Right lobe of liver (tissue), 6 donors: ENCODE results near the gene PRKN. TPM values are rescaled to one million over a fixed set of nuclear protein-coding genes. Genes with fewer than 3 reads are reported as not detected.

Experiments used
- ATAC-seq, 4 donors: fragments of 200-7000 bp; cut with Tn5 transposase; one replicate each; pipeline ENCODE4 v1.9.1; 2020; ENCODE audit warnings: mild to moderate bottlenecking in 4 of 4, moderate library complexity in 4 of 4
- DNase-seq, 3 donors: peaks; one replicate each; pipeline ENCODE4 v3.0.0-alpha.2; 2020
- H3K27ac ChIP-seq, 3 donors: fragments of 200-600 bp; one replicate each; pipeline ENCODE4 v1.8.0; 2022
- H3K27me3 ChIP-seq, 2 donors: fragments of 200-600 bp; one replicate each; pipeline ENCODE4 v1.8.0; 2022
- H3K36me3 ChIP-seq, 4 donors: fragments of 200-600 bp; sonication (generic) in 1 of 4; one replicate each; pipeline versions ENCODE4 v1.5.1 to v1.8.0; 2017 to 2022; ENCODE audit warnings: control low read depth in 1 of 4
- H3K4me1 ChIP-seq, 4 donors: fragments of 200-600 bp; sonication (generic) in 1 of 4; one replicate each; pipeline versions ENCODE4 v1.5.1 to v1.8.0; 2017 to 2022; ENCODE audit warnings: control low read depth in 1 of 4
- H3K4me3 ChIP-seq, 3 donors: fragments of 200-600 bp; one replicate each; pipeline ENCODE4 v1.8.0; 2022
- H3K9me3 ChIP-seq, 4 donors: fragments of 200-600 bp; sonication (generic) in 1 of 4; one replicate each; pipeline versions ENCODE4 v1.5.1 to v1.8.0; 2017 to 2022; ENCODE audit warnings: control low read depth in 1 of 4
- CTCF ChIP-seq, 4 donors: fragments of 200-600 bp in 3 of 4; fragments of 450-650 bp in 1 of 4; IDR thresholded peaks; one replicate each; pipeline versions ENCODE4 v1.5.1 to v1.8.0; 2016 to 2022; ENCODE audit warnings: antibody characterized with exemption in 4 of 4, mild to moderate bottlenecking in 2 of 4
- POLR2A ChIP-seq: fragments of 450-650 bp; IDR thresholded peaks from one replicate; pipeline ENCODE4 v1.6.1; 2017; ENCODE audit warnings: antibody characterized with exemption, mild to moderate bottlenecking
- WGBS: methylation state at CpG from one replicate; pipeline ENCODE4 v1.1.6; 2018; ENCODE audit warnings: low coverage, low lambda C conversion rate; ENCODE audit not compliant: insufficient coverage; ENCODE audit errors: missing lambda C conversion rate; 5-methylcytosine and 5-hydroxymethylcytosine counted together
- intact Hi-C, 2 donors: fragments of 100-400 bp; cut with DNase I; formaldehyde crosslinking; loops; one replicate each; pipeline versions ENCODE4 v1.11.2 to v1.14.1; 2022
- total RNA-seq, 6 experiments: library from RNA; depleted of rRNA in 2 of 6; stranded (reverse); fragments of >200 nt in 2 of 6; fragmentation: NEBNext Ultra II Directional in 3 of 6; extraction: Animal tissue kit (Norgen Biotek cat#: 25700) in 3 of 6; gene quantifications; one replicate each; pipeline versions ENCODE4 v1.1.0 to v1.2.4, GENCODE V29; 2016 to 2023
- donor health status: DM: no; HTN: yes; CAD: no.
- donor health status: DM: no; HTN: no; CAD: no.
- donor health status: DM: no; HTN: no; CAD: no.
- donor health status: DM: no; HTN: yes; CAD: no.
- donor health status: DM: no; HTN: yes; CAD: no.

Gene PRKN
- total RNA-seq, 6 experiments from 2014 or later, result 1.1 to 3.7 (median 2.2) TPM

GRCh38 chr6:161679980-161680538, 1047.5 kb downstream of the PRKN start:
- H3K4me3 ChIP-seq, result no peak overlapping the region
- H3K27ac ChIP-seq, result no peak overlapping the region
- WGBS, result 91% methylated on average over 10 of the region's 13 CpGs
- DNase-seq, result no peak
- H3K36me3 ChIP-seq, result no peaks in the 10 kb centered on the region
- no peaks in the 10 kb centered on the region for H3K9me3 ChIP-seq
- no peak for ATAC-seq
- TF ChIP-seq POLR2A (no peak), CTCF (IDR thresholded peaks at IDR 0.05) (no peak)
- no peaks in the 10 kb centered on the region for H3K27me3 ChIP-seq
- intact Hi-C loops, result no loop called here
- H3K4me1 ChIP-seq, result no peaks in the 10 kb centered on the region

- 81% methylated on average over 3 of the region's 7 CpGs for WGBS
- DNase-seq, result no peak
- H3K27me3 ChIP-seq, result no peaks in the 10 kb centered on the region
- no peak for ATAC-seq
- H3K36me3 ChIP-seq, result no peaks in the 10 kb centered on the region
- H3K9me3 ChIP-seq, result no peaks in the 10 kb centered on the region
- no peak overlapping the region for H3K27ac ChIP-seq
- TF ChIP-seq POLR2A, result no peak
- TF ChIP-seq CTCF (IDR thresholded peaks at IDR 0.05), result no peak
- no peak overlapping the region for H3K4me3 ChIP-seq
- no peaks in the 10 kb centered on the region for H3K4me1 ChIP-seq
- intact Hi-C loops, result no loop called here
Observed at GRCh38 chr6:161677188-161677587, 1050.4 kb downstream of the PRKN start.

- Histone ChIP-seq H3K36me3 (no peaks in the 10 kb centered on the region), H3K27ac (no peak overlapping the region), H3K9me3 (no peaks in the 10 kb centered on the region), H3K4me1 (no peaks in the 10 kb centered on the region), H3K27me3 (no peaks in the 10 kb centered on the region), H3K4me3 (no peak overlapping the region)
- intact Hi-C loops, result no loop called here
- no peak for DNase-seq
- WGBS, result 96% methylated on average over 3 of the region's 3 CpGs
- TF ChIP-seq CTCF (IDR thresholded peaks at IDR 0.05) (no peak), POLR2A (no peak)
- ATAC-seq, result no peak
Observed at GRCh38 chr6:161676586-161676985, 1051.0 kb downstream of the PRKN start.

GRCh38 chr6:161674930-161675682, 1052.5 kb downstream of the PRKN start:
- ATAC-seq (no peak), DNase-seq (no peak)
- H3K4me3 ChIP-seq, result no peak overlapping the region
- H3K9me3 ChIP-seq, result no peaks in the 10 kb centered on the region
- 85% methylated on average over 9 of the region's 10 CpGs for WGBS
- TF ChIP-seq CTCF (IDR thresholded peaks at IDR 0.05) (no peak), POLR2A (no peak)
- no peaks in the 10 kb centered on the region for H3K4me1 ChIP-seq
- no peaks in the 10 kb centered on the region for H3K36me3 ChIP-seq
- H3K27ac ChIP-seq, result no peak overlapping the region
- intact Hi-C loops, result no loop called here
- H3K27me3 ChIP-seq, result no peaks in the 10 kb centered on the region
